LNCaP clone FGC (cell line): ENCODE measurements around the gene MCEE.
"Not testable (repeated sequence)": the region's sequence is repeated elsewhere in the genome, so short reads cannot be mapped to it uniquely, and the experiment has no call there.

Experiments
- DNase-seq: peaks from one replicate; pipeline ENCODE4 v3.0.0-alpha.2; 2011; ENCODE audit warnings: low read depth
- H3K4me3 ChIP-seq: 2 replicates; pipeline ENCODE4 v1.5.1; 2011; ENCODE audit warnings: mild to moderate bottlenecking, low read depth, low read length, control low read depth
- TF ChIP-seq, protein P1 (sequence below): IDR thresholded peaks from 2 replicates; pipeline ENCODE4 v1.5.1; 2012; ENCODE audit warnings: mild to moderate bottlenecking; ENCODE audit not compliant: control insufficient read depth, insufficient read depth; ENCODE audit errors: extremely low read depth

The MCEE gene

DNA sequence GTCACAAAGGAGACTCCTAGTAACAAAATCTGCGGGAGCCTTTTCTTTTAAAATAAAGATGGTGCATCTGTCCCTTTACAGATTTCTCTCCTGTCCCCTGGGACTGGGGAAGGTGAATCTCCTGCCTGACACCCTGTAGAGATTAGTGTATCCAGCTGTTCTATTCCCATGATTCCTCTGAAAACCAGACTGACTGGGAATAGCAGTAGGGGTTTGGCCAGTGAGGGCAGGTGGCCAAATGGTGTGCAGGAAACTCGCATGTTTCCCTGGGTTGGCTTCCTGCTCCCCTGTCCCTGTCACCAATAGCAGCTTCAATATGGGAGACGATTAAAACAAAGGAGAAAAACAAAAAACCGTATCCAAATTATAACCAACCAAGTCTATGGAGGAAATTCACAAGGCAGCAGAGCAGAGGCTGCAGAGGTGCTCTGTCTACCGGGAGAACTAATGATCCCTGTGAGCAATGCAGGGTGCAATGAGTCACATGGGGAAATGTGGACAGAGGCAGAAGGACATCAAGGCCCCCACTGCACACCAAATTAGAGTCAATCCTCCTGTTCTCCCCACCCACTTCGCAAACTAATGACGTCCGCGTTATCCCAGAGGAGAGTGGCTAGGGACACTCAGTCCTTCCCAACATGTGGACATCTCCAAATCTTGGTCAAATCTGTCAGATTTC, 44.6 kb downstream of the MCEE start:
- H3K4me3 ChIP-seq, DNase-seq: not testable (repeated sequence)

DNA sequence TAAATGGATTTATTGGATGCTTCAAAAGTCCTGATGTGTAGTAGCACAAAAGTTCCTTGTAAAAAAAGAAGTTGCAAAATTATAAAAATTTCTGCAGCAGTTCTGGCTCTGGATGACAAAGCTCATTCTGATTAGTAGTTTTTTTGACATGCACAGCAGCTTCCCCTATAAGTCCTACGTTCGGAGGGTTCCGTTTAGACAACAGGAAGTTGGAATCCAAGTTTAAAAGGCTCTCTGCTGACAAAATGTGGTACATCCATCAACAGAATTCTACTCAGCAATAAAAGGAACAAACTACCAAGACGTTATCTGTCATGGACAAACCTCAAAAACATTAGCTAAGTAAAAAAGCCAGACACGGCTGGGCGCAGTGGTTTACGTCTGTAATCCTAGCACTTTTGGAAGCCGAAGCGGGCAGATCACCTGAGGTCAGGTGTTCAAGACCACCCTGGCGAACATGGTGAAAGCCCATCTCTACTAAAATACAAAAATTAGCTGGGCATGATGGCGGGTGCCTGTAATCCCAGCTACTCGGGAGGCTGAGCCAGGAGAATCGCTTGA, 46.2 kb downstream of the MCEE start:
- not testable (repeated sequence) for H3K4me3 ChIP-seq, DNase-seq

DNA sequence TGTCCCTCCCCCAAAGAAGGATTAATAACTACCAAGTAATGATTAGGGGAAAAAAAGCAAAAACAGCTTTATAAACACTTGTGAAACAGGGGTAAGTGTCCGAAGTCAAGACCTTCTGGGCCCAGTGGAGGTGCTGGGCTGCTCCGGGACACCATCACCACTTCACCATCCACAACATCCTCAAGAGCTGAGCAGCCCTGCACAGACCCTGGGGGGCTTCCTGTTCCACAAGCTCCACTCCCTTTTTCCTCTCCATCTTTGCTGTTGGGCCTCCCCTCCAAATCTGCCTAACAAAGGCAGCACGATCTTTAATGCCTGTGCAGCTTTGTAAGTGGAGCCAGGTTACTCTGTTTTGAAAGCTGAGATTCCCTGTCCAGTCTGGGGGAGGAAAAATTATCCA, 46.7 kb downstream of the MCEE start:
- not testable (repeated sequence) for DNase-seq, H3K4me3 ChIP-seq

DNA sequence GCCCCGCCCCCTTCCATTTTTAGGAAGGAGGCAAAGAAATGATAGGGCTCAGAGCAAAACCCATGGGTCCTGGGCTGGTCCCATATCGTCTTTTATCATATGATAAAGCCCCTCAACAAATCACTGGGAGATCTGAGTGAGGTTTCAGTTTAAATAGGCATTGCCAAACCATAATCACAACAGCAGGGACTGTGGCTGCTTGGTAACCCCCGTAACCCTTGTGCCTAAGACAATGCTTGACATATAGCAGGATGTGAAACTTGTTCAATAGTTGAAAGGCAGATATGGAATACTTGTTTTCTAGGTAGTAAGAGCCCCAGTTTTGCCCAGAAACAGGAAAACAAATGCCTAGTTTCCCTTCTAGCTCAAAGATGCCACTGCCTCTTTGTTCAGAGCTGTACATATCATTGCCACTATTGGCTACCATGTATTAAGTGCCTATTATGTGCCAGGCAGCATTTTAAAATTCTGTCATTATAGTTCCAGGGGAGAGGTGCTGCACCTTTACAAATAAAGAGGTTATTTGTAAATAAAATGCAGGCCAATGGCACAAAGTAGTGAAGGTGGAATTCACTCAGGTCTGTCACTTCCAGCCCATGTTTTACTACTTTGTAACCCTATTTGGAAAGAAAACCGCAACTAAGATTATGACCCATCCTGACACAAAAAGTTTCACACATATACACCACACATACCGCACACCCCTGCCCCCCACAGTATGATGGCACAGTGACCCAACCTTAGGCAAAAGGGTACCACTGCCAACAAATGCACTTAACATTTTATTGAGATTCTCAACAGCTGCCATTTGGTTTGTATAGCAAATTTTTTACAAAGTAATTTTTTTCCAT, 47.4 kb downstream of the MCEE start:
- DNase-seq: no peak
- no peak overlapping the region for H3K4me3 ChIP-seq
- TF ChIP-seq, protein P1, sequence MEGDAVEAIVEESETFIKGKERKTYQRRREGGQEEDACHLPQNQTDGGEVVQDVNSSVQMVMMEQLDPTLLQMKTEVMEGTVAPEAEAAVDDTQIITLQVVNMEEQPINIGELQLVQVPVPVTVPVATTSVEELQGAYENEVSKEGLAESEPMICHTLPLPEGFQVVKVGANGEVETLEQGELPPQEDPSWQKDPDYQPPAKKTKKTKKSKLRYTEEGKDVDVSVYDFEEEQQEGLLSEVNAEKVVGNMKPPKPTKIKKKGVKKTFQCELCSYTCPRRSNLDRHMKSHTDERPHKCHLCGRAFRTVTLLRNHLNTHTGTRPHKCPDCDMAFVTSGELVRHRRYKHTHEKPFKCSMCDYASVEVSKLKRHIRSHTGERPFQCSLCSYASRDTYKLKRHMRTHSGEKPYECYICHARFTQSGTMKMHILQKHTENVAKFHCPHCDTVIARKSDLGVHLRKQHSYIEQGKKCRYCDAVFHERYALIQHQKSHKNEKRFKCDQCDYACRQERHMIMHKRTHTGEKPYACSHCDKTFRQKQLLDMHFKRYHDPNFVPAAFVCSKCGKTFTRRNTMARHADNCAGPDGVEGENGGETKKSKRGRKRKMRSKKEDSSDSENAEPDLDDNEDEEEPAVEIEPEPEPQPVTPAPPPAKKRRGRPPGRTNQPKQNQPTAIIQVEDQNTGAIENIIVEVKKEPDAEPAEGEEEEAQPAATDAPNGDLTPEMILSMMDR: no peak

DNA sequence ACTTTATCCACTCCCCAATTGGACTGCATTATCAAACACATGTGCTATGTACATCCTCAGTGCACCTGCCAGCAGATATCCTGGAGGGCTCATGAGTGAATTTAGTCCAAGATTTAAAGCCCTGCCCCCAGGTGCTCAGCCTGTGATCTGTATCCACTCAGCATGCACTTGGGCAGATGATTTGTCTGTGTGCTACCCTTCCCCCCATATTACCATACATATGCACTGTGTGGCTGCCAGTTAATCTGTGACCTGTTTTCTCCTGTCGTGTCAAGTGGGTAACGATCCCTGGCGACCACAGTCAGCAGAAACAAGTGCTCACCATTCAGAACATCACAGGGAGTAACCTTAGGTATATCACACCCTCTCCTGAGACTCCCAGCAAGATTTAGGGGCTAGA, 51.4 kb downstream of the MCEE start:
- no peak overlapping the region for H3K4me3 ChIP-seq
- TF ChIP-seq, protein P1: no peak
- no peak for DNase-seq

DNA sequence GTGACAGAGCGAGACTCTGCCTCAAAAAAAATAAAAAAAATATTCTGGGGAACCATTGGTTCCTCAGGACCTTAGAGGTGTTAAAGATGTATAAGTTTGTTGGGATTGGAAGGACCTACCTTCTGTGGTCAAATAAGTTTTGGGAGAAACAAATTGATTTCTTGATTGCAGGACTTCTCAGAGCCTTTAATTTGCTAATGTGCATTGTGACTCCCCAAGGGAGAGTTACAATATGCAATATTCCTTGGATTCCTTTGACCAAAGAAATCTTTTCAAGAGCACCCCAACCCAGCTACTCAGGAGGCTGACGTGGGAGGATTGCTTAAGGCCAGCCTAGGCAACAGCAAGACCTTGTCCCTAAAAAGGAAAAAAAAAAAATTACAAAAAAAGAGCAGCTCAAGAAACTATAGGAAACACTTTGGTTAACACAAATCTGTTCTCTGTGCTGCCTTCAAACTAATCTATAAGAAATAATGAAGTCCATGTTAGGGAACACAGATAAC, 55.1 kb downstream of the MCEE start:
- TF ChIP-seq, protein P1: no peak
- DNase-seq: no peak
- no peak overlapping the region for H3K4me3 ChIP-seq

DNA sequence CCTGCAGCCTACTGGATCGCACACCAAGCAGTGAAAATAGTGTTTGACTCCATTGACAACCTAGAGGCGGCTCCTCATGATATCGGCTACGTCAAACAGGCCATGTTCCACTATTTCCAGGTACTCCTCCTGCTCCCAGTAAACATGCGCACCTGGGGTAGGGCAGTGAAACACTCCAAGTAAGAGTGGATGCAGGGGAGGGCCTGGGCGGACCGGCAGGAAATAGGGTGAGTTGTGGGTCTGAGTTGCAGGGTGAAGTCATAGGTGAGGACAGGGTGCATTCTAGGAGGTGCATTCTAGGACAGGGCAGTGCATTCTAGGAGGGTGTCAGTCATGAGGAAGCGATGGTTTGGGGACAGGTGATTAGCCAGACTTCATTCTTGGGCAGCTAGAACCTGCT, 56.6 kb downstream of the MCEE start:
- DNase-seq: no peak
- no peak overlapping the region for H3K4me3 ChIP-seq
- TF ChIP-seq, protein P1: no peak

DNA sequence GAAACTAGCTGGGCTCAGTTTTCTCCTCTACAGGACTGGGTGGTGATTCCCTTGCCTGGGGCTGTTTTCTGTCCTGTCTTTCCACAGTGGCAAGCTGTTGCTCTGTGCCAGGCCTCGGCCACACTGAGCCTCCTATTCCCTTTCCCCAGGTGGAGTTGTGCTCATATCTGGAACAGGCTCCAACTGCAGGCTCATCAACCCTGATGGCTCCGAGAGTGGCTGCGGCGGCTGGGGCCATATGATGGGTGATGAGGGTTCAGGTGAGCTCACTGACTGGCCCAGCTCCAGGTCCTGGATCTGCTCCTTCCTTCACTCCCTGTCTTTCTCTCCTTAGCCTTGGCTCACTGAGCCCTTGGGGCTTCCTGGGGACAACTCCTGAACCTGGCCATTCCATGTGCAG, 57.5 kb downstream of the MCEE start:
- H3K4me3 ChIP-seq: no peak overlapping the region
- TF ChIP-seq, protein P1: no peak
- no peak for DNase-seq
